ENCODE results near the gene LPAR5. TPM values are rescaled to one million over a fixed set of nuclear protein-coding genes. Genes with fewer than 3 reads are reported as not detected.

The LPAR5 gene
- total and polyA plus RNA-seq, 5 donors from 2014 or later, result 6.6 to 17.3 (median 7.8) TPM

- H3K9me3 ChIP-seq (ENCODE audit: control insufficient read depth in 2 of 2, low read length in 2 of 2), result no peaks in the 10 kb centered on the region
- peak overlapping the region in 2 of 3 donors; percentile 43 to 86 for H3K27ac Mint-ChIP-seq
- H3K27me3 Mint-ChIP-seq, result no peaks in the 10 kb centered on the region
- peak in 1 of 2 donors; percentile 9 for ATAC-seq (ENCODE audit: low read depth in 2 of 2)
- peaks cover 4% of the 10 kb centered on the region for H3K36me3 Mint-ChIP-seq
- H3K4me1 ChIP-seq (ENCODE audit: control insufficient read depth, insufficient read depth, low read length, poor library complexity, severe bottlenecking), result peaks cover 4% of the 10 kb centered on the region
- no peak overlapping the region for H3K4me3 ChIP-seq (ENCODE audit: low read depth, low read length)
- peak overlapping the region in 3 of 4 donors; percentile 66 to 77 (median 75) for H3K4me3 Mint-ChIP-seq
- H3K36me3 ChIP-seq (ENCODE audit: control insufficient read depth, insufficient read depth, low read length), result no peaks in the 10 kb centered on the region
- no peaks in the 10 kb centered on the region for H3K27me3 ChIP-seq (ENCODE audit: control insufficient read depth, insufficient read depth, low read length)
- no peak overlapping the region for H3K27ac ChIP-seq (ENCODE audit: insufficient read depth, low read length, poor library complexity, severe bottlenecking)
- H3K4me1 Mint-ChIP-seq, result peaks cover 0 to 17% (median 13%) of the 10 kb centered on the region in 4 donors
- H3K9me3 Mint-ChIP-seq, result no peaks in the 10 kb centered on the region
- DNase-seq, result no peak
These were observed 14.9 kb downstream of the LPAR5 start for GRCh38 chr12:6620885-6621274.

GRCh38 chr12:6620137-6620884 lies 15.4 kb downstream of the LPAR5 start:
- H3K4me3 Mint-ChIP-seq, result peak overlapping the region; percentile 66 to 81 (median 76)
- ATAC-seq (ENCODE audit: low read depth in 2 of 2) (peak; percentile 51 to 52), DNase-seq (peak in 2 of 3 donors; percentile 52 to 58)
- Histone ChIP-seq H3K4me3 (ENCODE audit: low read depth, low read length) (no peak overlapping the region), H3K27me3 (ENCODE audit: control insufficient read depth, insufficient read depth, low read length) (no peaks in the 10 kb centered on the region), H3K4me1 (ENCODE audit: control insufficient read depth, insufficient read depth, low read length, poor library complexity, severe bottlenecking) (peaks cover 4% of the 10 kb centered on the region), H3K9me3 (ENCODE audit: control insufficient read depth in 2 of 2, low read length in 2 of 2) (no peaks in the 10 kb centered on the region), H3K36me3 (ENCODE audit: control insufficient read depth, insufficient read depth, low read length) (no peaks in the 10 kb centered on the region), H3K27ac (ENCODE audit: insufficient read depth, low read length, poor library complexity, severe bottlenecking) (peak overlapping the region; percentile 33)
- H3K9me3 Mint-ChIP-seq, result no peaks in the 10 kb centered on the region
- peak overlapping the region in 2 of 3 donors; percentile 43 to 86 for H3K27ac Mint-ChIP-seq
- H3K27me3 Mint-ChIP-seq, result no peaks in the 10 kb centered on the region
- H3K36me3 Mint-ChIP-seq, result peaks cover 4% of the 10 kb centered on the region
- H3K4me1 Mint-ChIP-seq, result peaks cover 0 to 20% (median 15%) of the 10 kb centered on the region in 4 donors

GRCh38 chr12:6618483-6619225 lies 17.1 kb downstream of the LPAR5 start:
- ATAC-seq (ENCODE audit: low read depth in 2 of 2) (no peak), DNase-seq (no peak)
- Mint-ChIP-seq H3K4me1 (peaks cover 0 to 31% (median 18%) of the 10 kb centered on the region in 4 donors), H3K27ac (peak overlapping the region in 2 of 3 donors; percentile 31 to 62), H3K27me3 (no peaks in the 10 kb centered on the region), H3K4me3 (peak overlapping the region in 1 of 4 donors; percentile 67), H3K9me3 (no peaks in the 10 kb centered on the region), H3K36me3 (peaks cover 4% of the 10 kb centered on the region)
- no peaks in the 10 kb centered on the region for H3K9me3 ChIP-seq (ENCODE audit: control insufficient read depth in 2 of 2, low read length in 2 of 2)
- no peak overlapping the region for H3K4me3 ChIP-seq (ENCODE audit: low read depth, low read length)
- no peak overlapping the region for H3K27ac ChIP-seq (ENCODE audit: insufficient read depth, low read length, poor library complexity, severe bottlenecking)
- H3K27me3 ChIP-seq (ENCODE audit: control insufficient read depth, insufficient read depth, low read length), result no peaks in the 10 kb centered on the region
- H3K4me1 ChIP-seq (ENCODE audit: control insufficient read depth, insufficient read depth, low read length, poor library complexity, severe bottlenecking), result peaks cover 5% of the 10 kb centered on the region
- no peaks in the 10 kb centered on the region for H3K36me3 ChIP-seq (ENCODE audit: control insufficient read depth, insufficient read depth, low read length)

GRCh38 chr12:6615802-6616201 lies 20.0 kb downstream of the LPAR5 start:
- Histone ChIP-seq H3K27ac (ENCODE audit: insufficient read depth, low read length, poor library complexity, severe bottlenecking) (no peak overlapping the region), H3K36me3 (ENCODE audit: control insufficient read depth, insufficient read depth, low read length) (no peaks in the 10 kb centered on the region), H3K27me3 (ENCODE audit: control insufficient read depth, insufficient read depth, low read length) (no peaks in the 10 kb centered on the region), H3K9me3 (ENCODE audit: control insufficient read depth in 2 of 2, low read length in 2 of 2) (no peaks in the 10 kb centered on the region), H3K4me1 (ENCODE audit: control insufficient read depth, insufficient read depth, low read length, poor library complexity, severe bottlenecking) (peaks cover 34% of the 10 kb centered on the region), H3K4me3 (ENCODE audit: low read depth, low read length) (no peak overlapping the region)
- Mint-ChIP-seq H3K9me3 (peaks cover 0 to 1% (median 0%) of the 10 kb centered on the region in 7 donors), H3K36me3 (peaks cover 4% of the 10 kb centered on the region), H3K27me3 (no peaks in the 10 kb centered on the region), H3K4me3 (peak overlapping the region in 1 of 4 donors; percentile 34), H3K27ac (peak overlapping the region; percentile 43 to 84 (median 65)), H3K4me1 (peaks cover 14 to 58% (median 34%) of the 10 kb centered on the region in 4 donors)
- ATAC-seq (ENCODE audit: low read depth in 2 of 2) (no peak), DNase-seq (no peak)

- Mint-ChIP-seq H3K4me1 (peaks cover 14 to 64% (median 36%) of the 10 kb centered on the region in 4 donors), H3K27ac (peak overlapping the region; percentile 3 to 91 (median 32)), H3K9me3 (peaks cover 0 to 1% (median 0%) of the 10 kb centered on the region in 7 donors), H3K36me3 (peaks cover 4% of the 10 kb centered on the region), H3K27me3 (no peaks in the 10 kb centered on the region), H3K4me3 (peak overlapping the region in 3 of 4 donors; percentile 33 to 59 (median 33))
- Histone ChIP-seq H3K4me1 (ENCODE audit: control insufficient read depth, insufficient read depth, low read length, poor library complexity, severe bottlenecking) (peaks cover 30% of the 10 kb centered on the region), H3K27ac (ENCODE audit: insufficient read depth, low read length, poor library complexity, severe bottlenecking) (peak overlapping the region; percentile 1), H3K27me3 (ENCODE audit: control insufficient read depth, insufficient read depth, low read length) (no peaks in the 10 kb centered on the region), H3K4me3 (ENCODE audit: low read depth, low read length) (no peak overlapping the region), H3K9me3 (ENCODE audit: control insufficient read depth in 2 of 2, low read length in 2 of 2) (no peaks in the 10 kb centered on the region), H3K36me3 (ENCODE audit: control insufficient read depth, insufficient read depth, low read length) (no peaks in the 10 kb centered on the region)
- DNase-seq, result no peak
- no peak for ATAC-seq (ENCODE audit: low read depth in 2 of 2)
These were observed 21.1 kb downstream of the LPAR5 start for GRCh38 chr12:6614513-6615172.

GRCh38 chr12:6613776-6614512 lies 21.8 kb downstream of the LPAR5 start:
- H3K27ac ChIP-seq (ENCODE audit: insufficient read depth, low read length, poor library complexity, severe bottlenecking), result no peak overlapping the region
- no peaks in the 10 kb centered on the region for H3K9me3 ChIP-seq (ENCODE audit: control insufficient read depth in 2 of 2, low read length in 2 of 2)
- no peaks in the 10 kb centered on the region for H3K36me3 ChIP-seq (ENCODE audit: control insufficient read depth, insufficient read depth, low read length)
- ATAC-seq (ENCODE audit: low read depth in 2 of 2), result peak; percentile 22 to 28
- H3K4me1 ChIP-seq (ENCODE audit: control insufficient read depth, insufficient read depth, low read length, poor library complexity, severe bottlenecking), result peaks cover 30% of the 10 kb centered on the region
- H3K4me3 ChIP-seq (ENCODE audit: low read depth, low read length), result no peak overlapping the region
- Mint-ChIP-seq H3K9me3 (peaks cover 0 to 1% (median 0%) of the 10 kb centered on the region in 7 donors), H3K27me3 (no peaks in the 10 kb centered on the region), H3K36me3 (peaks cover under 1% of the 10 kb centered on the region), H3K4me3 (peak overlapping the region in 3 of 4 donors; percentile 23 to 59 (median 33)), H3K27ac (peak overlapping the region; percentile 3 to 91 (median 32)), H3K4me1 (peaks cover 14 to 63% (median 36%) of the 10 kb centered on the region in 4 donors)
- no peaks in the 10 kb centered on the region for H3K27me3 ChIP-seq (ENCODE audit: control insufficient read depth, insufficient read depth, low read length)
- peak in 2 of 3 donors; percentile 29 to 69 for DNase-seq

Data from CD4-positive, CD25-positive, alpha-beta regulatory T cell (primary cell).